ENCODE data around the gene IL1B. TPM values are rescaled to one million over a fixed set of nuclear protein-coding genes. Genes with fewer than 3 reads are reported as not detected.

The IL1B gene
- total RNA-seq, 2 donors from 2014 or later = 0.59 to 2.2 TPM

DNA sequence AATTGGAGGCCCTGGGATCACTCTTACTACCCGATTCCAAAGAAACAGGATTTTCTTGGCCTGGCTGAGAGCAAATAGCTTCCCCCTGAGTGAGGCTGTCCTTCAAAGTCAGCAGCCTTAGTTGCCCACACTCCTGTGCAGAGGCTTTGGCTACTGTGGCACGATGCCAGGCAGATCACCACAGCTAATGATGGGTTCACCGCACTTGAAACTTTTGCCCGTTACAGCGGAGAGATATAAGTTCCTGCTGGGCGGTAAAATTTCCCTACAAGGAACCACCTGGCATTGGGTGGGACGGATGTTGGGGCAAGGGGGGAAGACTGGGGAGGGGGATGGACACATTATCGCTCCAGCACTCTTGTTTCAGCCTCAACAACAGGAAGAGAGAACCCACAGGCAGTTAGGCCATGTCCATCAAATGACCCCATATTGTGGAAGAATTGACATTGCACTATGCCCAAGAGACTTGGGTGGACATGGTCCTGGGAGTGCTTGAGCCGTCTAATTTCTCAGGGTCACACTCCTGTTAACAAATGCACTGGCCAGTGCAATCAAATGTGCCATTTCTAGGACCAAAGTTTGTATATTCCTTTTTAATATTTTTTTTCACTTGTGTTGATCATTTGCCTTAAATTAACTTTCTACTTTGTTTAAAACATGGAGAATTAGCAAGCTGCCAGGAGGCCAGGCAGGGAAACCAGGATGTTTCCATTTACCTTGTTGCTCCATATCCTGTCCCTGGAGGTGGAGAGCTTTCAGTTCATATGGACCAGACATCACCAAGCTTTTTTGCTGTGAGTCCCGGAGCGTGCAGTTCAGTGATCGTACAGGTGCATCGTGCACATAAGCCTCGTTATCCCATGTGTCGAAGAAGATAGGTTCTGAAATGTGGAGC is 4.4 kb downstream of the IL1B start:
- DNase-seq = no peak
- intact Hi-C loops (cut with DNase I) = no loop called here
- ATAC-seq = no peak

DNA sequence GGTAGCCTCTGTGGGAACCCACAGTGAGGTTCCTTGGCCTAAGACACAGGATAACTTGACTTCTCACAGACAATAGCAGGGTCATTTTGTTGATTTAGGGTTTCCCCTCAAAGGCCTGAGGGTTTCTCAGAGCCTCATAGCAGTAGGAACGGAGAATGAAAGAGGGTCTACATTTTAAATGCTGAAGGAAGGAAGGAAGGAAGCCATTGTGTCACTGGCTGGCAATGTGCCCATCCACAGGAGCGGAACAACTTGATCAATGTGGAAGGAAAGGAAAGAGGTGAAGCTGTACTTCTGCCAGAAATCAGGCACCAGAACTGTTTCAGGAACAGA is 5.1 kb downstream of the IL1B start:
- no peak for ATAC-seq
- no peak for DNase-seq
- intact Hi-C loops (cut with DNase I) = no loop called here

DNA sequence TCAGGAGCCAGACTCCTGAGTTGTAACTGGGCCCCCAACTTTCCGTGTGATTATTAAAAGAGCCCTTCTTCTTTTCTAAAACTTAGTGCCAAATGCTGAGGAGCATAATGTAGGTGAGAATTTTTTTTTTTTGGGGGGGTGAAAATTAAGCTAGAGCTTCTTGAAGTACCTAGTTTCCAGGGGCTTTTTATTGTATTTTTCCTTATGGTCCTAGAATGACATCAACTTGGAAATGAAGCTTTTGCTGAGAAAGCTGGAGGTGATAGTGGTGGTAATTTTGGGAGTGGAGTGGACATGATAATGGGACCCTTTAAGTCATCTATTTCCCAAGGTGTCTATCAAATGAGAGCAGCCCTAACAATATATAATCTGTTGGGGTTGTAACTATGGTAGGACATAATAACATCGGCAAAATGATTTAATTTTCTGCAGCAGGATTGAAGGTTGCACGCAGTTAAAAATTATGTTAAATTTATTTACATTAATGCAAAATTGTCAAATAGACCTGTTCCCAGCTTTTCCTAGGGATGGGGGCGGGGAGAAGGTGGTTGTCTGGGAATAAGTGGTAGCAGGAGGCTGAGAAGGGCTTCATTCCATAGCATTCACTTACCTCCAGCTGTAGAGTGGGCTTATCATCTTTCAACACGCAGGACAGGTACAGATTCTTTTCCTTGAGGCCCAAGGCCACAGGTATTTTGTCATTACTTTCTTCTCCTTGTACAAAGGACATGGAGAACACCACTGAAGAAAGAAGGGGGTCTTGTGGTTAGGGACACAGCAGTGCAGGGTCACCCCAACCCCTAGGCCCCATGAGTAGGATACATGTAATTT is 5.7 kb downstream of the IL1B start:
- no peak for ATAC-seq
- intact Hi-C loops (cut with DNase I) = no loop called here
- no peak for DNase-seq

DNA sequence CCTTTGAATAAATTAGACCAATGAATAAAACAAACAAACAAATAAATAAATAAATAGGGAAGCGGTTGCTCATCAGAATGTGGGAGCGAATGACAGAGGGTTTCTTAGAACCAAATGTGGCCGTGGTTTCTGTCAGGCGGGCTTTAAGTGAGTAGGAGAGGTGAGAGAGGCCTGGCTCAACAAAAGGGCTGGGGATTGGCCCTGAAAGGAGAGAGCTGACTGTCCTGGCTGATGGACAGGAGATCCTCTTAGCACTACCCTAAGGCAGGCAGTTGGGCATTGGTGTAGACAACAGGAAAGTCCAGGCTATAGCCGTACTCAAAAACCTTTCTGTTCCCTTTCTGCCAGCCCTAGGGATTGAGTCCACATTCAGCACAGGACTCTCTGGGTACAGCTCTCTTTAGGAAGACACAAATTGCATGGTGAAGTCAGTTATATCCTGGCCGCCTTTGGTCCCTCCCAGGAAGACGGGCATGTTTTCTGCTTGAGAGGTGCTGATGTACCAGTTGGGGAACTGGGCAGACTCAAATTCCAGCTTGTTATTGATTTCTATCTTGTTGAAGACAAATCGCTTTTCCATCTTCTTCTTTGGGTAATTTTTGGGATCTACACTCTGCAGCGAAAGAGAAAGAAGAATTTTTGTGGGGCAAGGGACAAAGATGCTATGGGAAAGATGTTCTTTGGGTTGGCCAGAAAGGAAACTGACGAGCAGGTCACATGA is 6.5 kb downstream of the IL1B start:
- ATAC-seq (no peak), DNase-seq (no peak)
- intact Hi-C loops (cut with DNase I) = no loop called here

DNA sequence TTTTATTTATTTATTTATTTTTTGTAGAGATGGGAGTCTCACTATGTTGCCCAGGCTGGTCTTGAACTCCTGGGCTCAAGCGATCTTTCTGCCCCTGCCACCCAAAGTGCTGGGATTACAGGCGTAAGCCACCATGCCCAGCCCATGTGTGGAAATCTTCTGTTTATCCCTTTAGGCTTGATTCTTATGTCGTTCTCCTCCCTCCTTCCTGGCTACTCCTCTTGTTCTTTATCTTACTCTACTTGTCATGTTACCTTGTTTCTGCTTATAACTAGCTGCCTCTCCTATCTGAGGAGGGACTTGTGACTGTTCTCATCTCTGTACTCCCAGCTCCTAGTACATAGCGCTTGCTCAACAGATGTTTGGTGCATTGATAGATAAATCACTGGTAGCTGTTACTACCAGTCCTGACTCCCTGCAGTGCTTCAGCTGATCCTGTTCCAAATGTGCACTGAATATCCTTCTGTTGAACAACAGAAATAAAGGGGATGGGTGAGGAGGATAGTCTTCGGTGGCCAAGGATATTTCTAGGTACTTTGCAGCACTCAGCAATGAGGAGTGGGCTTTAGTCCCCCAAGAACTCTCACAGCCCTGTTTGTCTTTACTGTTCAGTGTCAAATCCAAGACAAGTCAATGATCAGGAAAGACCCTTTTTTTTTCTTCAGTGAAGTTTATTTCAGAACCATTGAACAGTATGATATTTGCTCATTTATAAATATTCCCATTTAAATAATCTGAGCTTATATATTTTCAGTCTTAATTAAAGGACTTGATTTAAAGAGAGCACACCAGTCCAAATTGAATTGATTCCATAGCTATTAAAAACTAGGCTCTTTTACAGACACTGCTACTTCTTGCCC is 7.2 kb downstream of the IL1B start:
- DNase-seq (no peak), ATAC-seq (no peak)
- intact Hi-C loops (cut with DNase I) = no loop called here

DNA sequence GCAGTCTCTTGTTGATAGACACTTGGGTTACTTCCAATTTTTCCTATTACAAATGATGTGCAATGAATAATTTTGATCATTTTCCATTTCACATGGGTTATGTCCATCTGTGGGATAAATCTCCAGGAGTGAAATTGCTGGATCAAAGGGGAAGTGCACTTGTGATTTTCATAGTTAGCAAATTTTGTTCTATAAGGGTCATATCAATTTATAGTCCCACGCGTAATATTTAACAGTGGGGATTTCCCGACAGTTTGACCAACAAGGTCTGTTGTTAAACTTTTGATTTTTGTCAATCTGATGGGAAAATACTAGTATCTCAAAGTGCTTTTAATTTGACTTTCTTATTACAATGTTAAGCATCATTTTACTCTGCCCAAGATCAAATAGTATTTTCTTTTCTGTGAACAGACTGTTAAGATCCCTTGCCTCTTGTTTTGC is 8.3 kb downstream of the IL1B start:
- DNase-seq (no peak), ATAC-seq (no peak)
- intact Hi-C loops (cut with DNase I) = no loop called here

DNA sequence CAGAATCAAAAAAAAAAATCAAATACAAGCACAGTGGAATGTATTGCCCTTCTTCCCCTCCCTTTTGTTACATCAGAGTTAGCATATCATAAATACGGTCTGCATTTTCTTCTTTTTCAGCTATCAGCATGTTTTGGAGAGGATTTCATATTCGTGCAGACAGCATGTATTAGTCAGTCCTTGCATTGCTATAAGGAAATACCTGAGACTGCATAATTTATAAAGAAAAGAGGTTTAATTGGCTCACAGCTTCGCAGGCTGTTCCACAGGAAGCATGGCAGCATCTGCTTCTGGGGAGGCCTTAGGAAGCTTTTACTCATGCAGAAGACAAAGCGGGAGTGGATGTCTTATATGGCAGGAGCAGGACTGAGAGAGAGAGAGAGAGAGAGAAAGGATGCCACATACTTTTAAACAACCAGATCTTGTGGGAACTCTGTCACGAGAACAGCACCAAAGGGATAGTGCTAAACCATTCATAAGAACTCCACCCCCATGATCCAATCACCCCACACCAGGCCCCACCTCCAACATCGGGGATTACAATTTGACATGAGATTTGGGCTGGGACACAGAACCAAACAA is 8.9 kb downstream of the IL1B start:
- ATAC-seq (no peak), DNase-seq (no peak)
- intact Hi-C loops (cut with DNase I) = no loop called here

DNA sequence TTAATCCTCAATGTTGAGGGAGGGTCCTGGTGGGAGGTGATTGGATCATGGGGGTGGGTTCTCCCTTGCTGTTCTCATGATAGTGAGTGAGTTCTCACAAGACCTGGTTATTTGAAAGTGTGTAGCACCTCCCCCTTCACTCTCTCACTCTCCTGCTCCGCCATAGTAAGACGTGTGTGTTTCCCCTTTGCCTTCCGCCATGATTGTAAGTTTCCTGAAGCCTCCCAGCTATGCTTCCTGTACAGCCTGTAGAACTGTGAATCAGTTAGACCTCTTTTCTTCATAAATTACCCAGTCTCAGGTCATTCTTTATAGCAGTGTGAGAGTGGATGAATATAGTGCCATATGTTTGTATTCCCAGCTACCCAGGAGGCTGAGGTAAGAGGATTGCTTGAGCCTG is 9.6 kb downstream of the IL1B start:
- intact Hi-C loops (cut with DNase I) = no loop called here
- ATAC-seq (no peak), DNase-seq (no peak)

DNA sequence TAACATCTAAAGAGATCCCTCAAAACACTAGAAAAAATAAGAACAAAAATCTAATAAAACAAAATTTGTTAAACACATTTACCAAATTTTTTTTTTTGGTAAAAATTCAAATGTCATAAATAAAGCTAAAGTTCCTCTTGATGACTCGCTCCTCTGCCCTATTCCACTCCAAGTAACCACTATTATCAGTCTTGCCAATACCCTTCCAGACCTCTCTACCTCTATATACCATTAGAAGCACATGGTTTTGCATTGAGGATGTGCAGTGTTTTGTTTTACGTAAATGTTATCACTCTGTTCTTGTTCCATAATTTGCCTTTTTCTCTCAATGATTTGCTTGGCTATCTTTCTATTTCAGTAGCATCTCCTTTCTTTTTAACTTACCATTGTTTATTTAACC is 10.9 kb downstream of the IL1B start:
- ATAC-seq (no peak), DNase-seq (no peak)
- intact Hi-C loops (cut with DNase I) = no loop called here

DNA sequence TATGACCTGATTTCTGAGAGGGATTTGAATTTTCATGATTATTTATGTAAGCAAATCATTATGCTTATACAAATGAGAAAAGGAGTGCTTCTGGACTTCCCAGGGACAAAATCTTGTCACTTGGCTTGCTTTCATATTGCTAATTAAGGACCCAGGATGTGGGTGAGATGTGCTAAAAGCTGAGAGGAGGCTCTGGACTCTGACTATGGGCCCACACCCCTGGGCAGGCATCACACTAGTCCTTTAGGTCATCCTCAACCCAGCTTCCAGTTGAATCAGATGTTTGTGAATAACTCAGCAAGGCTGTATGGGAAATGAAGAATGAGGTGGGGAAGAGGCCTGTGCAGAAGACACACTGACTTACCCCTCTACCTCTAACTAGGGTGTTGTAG is 11.9 kb downstream of the IL1B start:
- intact Hi-C loops (cut with DNase I) = no loop called here
- ATAC-seq (no peak), DNase-seq (no peak)

DNA sequence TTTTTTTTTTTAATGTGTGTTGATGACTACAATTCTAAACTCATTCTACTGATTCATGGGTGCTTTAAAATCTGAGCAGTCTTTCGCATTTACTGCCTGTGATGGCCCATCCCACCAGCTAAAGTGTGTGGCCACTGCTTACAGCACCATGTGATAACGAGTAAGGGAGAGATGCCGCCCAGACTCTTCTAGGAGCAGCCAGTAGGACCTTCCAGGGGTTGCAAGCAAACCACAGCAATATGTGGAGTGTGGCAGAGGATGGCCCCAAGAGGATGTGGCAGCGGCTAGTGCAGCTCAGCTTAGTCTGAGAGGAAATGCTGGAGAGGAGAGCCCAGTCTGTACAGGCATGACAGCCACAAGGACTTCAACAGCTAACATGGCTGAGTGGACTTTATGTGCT is 14.9 kb downstream of the IL1B start:
- no peak for DNase-seq
- no peak for ATAC-seq
- intact Hi-C loops (cut with DNase I) = no loop called here

DNA sequence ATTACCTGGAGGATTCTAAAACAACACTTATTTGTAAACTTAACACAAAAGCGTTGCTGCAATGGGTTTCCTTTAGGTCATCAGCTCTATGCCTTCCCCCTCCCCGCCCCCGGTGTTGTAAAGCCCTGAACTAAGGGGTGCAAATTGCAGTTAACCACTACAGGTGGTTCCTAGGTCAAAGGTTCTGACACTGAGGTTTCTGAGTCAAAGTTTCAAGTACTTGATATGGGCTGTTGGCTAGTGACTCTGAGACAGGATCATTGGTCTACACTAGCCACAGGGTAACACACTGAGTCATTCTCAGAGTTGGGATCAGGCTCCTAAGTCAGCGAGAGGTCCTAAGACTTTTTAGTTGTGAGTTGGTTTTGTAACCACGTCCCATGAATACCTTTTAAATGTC is 15.4 kb downstream of the IL1B start:
- ATAC-seq = no peak
- intact Hi-C loops (cut with DNase I) = no loop called here
- DNase-seq = no peak

DNA sequence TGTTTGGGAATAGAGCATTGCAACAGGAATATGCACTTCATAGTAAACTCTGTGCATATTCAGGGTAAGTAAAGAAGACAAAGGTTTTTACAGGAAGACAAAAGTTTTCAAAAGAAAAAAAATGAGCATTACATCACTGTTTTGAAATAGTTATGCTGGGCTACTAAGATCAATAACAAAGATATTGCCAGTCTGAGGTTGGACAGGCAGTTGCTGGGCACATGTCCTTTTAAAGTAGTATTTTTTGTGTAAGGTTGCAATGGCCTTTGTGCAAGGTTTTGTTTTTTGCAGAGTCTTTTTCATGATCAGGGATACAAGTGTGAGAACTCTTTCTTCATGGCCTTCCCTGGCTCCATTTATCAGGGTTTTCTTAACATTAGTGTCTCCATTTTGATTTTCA is 16.2 kb downstream of the IL1B start:
- intact Hi-C loops (cut with DNase I) = no loop called here
- DNase-seq (no peak), ATAC-seq (no peak)

DNA sequence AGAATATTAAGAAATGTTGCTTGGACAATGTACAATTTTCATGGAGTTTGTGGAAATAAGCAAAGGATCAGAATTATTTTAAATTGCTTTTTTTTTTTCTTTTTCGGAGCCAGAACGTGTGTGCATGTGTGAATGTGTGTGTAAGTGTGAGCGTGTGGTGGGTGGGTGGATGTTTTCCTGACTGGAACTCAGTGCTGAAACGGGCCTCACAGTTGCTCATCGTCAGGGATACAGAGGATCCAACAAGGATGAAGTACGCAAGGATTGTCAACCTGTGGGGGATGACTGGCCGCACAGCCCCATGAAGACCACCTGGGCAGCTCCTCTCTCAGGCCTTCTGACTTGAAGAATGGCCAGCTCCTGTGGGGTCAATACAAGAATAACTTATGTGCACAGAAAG is 17.5 kb downstream of the IL1B start:
- intact Hi-C loops (cut with DNase I) = no loop called here
- DNase-seq = no peak
- ATAC-seq = no peak

DNA sequence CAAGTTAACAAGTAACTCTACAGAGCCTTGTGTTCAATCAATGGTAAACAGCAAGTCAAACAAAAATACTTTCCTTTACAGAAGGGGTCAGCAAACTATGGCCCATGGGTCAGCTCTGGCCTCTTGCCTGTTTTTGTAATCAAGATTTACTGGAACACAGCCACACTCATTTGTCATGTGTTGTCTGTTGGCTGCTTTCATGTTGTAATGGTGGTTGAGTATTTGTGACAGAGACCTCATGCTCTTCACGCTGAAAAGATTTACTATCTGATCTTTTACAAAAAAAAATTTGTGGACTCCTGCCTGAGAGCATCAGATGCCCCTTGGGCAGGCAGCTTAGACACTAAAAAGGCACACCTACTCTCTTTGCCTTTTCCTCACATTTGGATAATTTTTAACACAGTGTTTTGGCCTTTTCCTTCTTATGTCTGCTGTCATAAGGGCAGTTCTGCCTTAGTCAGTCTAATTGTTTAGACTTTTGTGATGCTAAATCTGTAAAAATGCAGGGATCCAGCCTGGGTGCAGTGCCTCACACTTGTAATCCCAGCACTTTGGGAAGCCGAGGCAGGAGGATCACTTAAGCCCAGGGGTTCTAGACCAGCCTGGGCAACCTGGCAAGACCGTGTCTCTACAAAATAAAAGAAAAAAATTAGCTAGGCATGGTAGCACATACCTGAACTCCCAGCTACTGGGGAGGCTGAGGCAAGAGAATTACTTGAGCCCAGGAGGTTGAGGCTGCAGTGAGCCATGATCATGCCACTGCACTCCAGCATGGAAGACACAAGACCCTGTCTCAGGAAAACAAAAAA is 18.3 kb downstream of the IL1B start:
- ATAC-seq (no peak), DNase-seq (no peak)
- intact Hi-C loops (cut with DNase I) = no loop called here

DNA sequence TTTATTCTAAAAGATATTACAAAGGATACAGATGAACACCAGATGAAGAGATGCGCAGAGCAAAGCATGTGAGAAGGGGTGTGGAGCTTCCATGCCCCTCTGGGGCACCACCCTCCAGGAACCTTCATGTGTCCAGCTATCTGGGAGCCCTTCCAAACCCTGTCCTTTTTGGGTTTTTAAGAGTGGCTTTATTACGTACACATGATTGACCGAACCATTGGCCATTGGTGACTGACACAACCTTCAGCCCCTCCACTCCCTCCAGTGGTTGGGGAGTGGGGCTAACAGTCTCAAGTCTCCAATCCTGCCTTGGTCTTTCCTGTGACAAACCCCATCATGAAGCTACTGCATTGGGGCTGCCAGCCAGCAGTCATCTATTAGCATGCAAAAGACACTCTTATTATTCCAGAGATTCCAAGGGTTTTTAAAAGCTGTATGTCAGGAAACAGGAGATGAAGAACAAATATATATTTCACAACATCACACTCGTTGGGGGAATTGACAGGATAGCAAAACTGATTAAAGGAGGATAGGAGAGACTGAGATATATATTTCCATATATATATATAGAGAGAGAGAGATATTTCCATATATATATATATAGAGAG is 19.4 kb downstream of the IL1B start:
- no peak for DNase-seq
- intact Hi-C loops (cut with DNase I) = no loop called here
- no peak for ATAC-seq

DNA sequence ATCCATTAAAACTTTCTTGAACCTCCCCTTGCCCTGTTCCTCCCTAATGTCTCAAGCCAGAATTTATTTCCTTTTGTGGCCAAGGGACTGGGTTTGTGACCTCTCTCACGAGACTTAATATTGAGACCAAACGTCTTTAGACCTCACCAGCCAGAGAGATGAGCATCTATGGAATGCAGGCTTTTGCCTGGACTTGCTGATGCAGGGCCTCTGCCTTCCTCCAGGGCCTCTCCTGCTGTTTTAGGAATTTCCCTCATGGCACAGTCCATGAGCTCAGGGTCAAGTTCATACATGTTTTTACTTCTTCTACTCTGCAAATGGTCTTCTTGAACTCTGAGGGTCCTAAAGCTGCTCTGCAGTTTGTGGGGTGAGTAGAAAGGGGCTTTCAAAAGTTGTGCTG is 22.3 kb downstream of the IL1B start:
- intact Hi-C loops (cut with DNase I) = no loop called here
- ATAC-seq = no peak
- DNase-seq = no peak
